Stimulated activated CD8-positive, alpha-beta memory T cell treated with anti-CD3 and anti-CD28 coated beads, Interleukin-2, amount 100 ng/mL, for 1 hour (primary cell): Measurements from ENCODE around the gene TNRC6C.

Experiments used
- DNase-seq, 2 donors: peaks; one replicate each; pipeline ENCODE4 v3.0.0-alpha.2; 2020; ENCODE audit warnings: low read depth in 2 of 2

TNRC6C gene, protein sequence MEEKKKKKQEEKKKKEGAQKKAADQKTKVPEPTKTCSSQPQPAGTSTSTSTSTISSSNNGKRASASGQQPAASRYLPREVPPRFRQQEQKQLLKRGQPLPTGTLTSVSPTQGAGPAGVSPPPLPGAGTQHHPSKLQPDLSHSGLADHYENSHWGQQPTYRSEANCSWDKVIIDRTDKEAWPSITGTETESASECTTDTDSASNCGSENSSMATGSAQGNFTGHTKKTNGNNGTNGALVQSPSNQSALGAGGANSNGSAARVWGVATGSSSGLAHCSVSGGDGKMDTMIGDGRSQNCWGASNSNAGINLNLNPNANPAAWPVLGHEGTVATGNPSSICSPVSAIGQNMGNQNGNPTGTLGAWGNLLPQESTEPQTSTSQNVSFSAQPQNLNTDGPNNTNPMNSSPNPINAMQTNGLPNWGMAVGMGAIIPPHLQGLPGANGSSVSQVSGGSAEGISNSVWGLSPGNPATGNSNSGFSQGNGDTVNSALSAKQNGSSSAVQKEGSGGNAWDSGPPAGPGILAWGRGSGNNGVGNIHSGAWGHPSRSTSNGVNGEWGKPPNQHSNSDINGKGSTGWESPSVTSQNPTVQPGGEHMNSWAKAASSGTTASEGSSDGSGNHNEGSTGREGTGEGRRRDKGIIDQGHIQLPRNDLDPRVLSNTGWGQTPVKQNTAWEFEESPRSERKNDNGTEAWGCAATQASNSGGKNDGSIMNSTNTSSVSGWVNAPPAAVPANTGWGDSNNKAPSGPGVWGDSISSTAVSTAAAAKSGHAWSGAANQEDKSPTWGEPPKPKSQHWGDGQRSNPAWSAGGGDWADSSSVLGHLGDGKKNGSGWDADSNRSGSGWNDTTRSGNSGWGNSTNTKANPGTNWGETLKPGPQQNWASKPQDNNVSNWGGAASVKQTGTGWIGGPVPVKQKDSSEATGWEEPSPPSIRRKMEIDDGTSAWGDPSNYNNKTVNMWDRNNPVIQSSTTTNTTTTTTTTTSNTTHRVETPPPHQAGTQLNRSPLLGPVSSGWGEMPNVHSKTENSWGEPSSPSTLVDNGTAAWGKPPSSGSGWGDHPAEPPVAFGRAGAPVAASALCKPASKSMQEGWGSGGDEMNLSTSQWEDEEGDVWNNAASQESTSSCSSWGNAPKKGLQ (N-terminal part only)

DNA sequence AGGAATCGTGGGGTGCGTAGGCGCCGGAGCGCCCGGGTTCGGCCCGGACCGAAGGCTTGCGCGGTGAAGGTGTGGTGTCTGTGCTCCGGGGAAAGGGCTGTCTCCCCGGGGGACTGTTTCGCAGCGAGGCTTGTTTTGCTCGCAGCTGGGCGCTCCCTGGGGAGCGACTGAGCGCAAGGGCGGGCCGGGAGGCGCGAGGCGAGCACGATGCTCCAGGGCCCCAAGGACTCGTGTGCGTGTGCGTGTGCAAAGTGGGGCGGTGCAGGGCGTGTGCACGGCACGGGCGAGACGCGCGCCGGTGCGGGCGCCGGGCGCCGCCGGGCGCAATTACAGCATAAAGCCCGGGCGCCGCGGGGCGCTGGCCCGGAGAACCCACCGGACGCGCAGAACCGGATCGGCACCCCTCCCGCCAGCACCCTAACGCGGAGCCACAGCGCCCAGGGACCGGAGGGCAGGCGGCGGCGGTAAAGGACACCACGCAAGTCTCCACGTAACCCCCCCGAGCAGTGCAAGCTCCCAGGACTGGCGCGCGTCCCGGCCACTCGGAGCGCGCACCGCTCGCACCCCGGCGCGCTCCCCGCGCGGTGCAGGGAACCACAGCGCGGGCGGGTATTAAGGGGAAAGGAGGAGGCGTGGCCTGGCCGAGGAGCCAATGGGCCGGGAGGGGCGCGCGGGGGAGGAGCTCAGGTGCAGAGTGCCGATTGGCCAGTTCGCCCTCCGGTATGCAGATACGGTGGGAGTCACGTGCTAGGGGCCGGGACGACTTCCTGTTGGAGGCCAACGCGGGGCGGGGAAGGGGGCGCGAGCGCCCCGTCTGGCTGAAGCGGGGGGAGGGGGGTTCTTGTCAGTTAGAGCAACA is at the start of gene TNRC6C:
TSS of gene TNRC6C (plus strand) at position 847 of the 859 bp plus-strand sequence. CDS start 45,504 bp downstream, outside the sequence.
- peak; percentile 99 to 100 for DNase-seq

DNA sequence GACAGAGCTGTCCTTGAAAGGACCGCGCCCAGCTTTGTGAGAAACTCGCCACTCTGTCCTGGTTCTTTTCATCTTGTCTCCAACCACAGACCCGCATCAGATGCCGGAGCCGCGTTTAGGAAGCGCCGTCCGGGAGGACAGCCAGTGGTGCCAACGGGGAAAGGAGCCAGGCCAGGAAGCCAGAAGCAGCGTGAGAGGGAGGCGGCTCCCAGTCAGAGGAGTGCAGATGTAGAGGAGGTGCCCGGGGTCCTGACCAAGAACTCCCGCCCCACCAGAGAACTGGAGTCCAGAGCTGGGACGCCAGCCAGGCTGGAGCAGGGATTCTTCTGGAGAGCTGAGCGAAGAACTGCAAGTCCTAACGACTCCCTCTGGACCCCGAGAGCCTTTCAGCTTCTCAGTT is 49.3 kb upstream of the TNRC6C start:
- no peak for DNase-seq

DNA sequence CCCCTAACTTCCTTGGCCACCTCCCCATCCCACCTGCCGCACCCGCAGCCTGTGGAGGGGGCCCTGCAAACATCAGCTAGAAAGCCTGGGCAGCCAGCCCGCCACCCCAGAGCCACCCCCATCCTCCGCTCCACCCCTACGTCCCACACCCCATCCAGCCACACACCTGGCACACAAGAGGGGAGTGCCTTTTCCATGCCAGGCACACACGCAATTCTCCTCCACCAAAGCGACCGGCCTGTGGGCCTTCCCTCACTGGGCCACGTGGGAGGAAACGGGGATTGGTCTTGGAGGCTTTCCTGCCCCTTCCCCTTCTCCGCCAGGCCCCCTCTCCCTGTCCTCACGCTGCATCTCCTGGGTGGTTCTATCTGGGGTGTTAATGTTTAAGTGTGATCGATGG is 48.7 kb upstream of the TNRC6C start:
- DNase-seq: no peak

DNA sequence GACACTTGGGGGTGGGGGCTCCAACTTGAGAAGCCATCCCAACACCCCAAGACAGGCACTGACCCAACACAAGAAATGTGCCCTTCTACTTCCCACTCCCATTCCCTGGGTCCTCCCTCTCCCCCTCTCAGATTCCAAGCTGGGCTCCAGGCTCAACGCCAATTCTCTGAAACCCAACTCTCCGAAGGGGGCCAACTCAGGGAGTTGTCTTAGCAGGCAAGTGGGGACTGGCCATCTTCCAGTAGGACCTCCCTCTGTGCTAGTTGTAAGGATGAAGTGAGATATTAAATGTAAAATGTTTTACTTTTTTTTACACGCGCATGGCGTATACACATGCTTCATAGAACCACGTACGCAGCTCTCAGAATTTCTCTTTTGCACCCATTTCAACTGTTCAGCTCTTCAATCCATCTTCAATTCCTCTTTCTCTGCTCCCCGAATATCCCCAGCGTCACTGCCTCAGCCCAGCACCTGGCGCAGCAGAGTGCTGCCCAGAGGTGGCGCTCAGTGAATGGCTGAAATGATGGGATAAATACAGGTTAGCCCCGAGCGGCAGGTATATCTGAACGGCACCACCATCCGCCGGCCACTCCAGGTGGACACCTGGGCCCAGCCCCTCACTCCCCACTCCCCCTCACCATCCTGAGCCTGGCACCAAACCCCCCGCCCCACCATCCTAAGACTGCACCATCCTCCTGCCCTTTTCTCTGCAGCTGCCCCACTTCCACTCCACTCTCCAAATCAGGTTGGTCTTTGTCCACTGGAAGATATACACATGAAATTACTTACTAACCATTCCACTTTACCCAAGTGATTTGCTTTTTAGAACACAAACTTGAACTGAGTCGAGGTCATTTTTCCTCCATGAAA is 43.9 kb upstream of the TNRC6C start:
- DNase-seq: no peak

GRCh38 chr17:77915594-77916021 is 42.9 kb upstream of the TNRC6C start:
- DNase-seq: no peak

DNA sequence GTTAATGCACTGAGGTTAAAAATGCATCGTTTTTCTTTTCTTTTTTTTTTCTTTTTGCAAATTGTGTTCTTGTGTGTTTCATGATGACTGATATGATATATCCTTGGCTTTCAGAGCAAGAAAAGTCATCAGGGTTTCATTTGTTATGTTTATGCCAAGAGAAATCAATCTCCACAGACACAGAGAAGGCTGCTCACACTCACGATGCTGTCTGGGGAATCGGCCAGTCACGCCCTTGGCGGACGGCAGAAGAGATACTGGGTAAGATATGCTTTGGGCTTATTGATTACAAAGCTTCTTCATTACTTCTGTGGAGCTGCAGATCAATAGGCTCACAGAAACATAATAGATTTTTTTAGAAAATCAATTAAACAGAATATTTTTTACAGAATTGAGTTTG is 42.2 kb upstream of the TNRC6C start:
- DNase-seq: no peak

DNA sequence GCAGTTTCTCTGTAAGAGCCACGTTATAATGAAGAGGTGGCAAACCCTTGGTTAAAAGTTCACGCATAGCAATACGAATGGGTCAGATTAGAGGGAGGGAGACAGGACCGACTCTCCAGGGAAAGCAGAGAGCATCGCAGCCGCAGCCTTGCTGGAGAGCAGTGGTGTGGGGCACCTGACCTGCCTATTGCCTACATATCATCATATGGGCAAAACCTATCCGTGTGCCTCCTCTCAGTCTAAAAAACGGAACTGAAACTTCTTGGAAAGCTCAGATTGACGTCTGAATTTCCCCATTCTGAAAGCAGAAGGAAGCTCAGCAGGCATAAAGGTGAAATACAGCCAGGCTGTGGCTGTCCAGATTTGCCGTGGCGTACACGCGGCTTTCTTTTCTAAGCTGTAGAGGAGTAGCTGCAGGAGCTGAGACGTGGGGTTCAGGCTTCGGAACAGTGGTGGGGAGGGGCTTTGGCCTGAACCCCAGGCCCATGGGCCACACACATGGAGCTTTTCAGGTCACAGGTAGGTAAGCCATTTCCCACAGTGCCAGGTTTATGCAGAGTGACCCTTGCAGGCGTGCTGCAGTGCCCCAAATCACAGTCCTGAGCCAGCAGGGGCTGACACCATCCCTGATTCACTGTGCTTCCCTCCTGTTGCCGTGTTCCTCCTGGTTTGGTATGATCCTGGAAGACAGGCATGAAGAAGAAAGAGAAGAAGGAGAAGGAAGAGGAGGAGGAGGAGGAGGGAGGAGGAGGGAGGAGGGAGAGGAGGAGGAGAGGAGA is 41.6 kb upstream of the TNRC6C start:
- DNase-seq: no peak

GRCh38 chr17:77919276-77919675 is 39.2 kb upstream of the TNRC6C start:
- DNase-seq: no peak

- no peak for DNase-seq
These were observed 35.4 kb upstream of the TNRC6C start for GRCh38 chr17:77923135-77923534.

- no peak for DNase-seq
These were observed 34.6 kb upstream of the TNRC6C start for GRCh38 chr17:77923776-77924513.

GRCh38 chr17:77924757-77925336 is 33.7 kb upstream of the TNRC6C start:
- no peak for DNase-seq

GRCh38 chr17:77925831-77926543 is 32.5 kb upstream of the TNRC6C start:
- DNase-seq: no peak

- DNase-seq: no peak
These were observed 31.5 kb upstream of the TNRC6C start for GRCh38 chr17:77926981-77927380.

DNA sequence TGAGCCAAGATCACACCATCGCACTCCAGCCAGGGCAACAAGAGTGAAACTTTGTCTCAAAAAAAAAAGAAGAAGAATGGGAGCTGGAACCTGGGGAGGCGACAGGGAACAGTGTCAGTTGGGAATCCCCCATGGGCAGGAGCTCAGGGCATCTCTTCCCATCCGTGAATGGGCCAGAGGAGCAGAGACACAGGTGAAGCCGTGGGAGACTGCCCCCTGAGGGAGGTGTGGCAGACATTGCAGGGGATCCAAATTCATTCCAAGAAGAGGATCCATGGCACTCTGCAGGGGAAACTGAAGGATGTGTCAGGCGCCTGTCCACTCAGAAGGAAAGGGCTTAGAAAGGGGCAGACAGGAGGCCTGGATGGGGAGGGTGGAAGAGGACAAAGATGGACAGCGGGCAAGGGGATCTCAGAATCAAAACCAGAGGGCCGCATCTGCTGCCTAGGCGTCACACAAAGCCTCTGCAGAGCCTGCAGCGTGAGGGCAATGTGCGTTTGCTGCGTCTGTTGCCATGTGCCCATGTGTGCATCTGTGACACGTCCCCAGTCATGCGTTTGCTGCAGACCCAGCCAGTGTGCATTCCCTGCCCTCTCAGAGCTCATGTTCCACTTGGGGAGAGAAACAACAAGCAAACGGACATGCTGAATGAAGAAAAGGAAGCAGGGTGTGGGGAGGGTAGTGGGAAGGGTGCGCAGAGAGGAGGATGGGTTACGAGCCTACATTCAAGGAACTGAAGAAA is 30.6 kb upstream of the TNRC6C start:
- no peak for DNase-seq

GRCh38 chr17:77928519-77929179 is 29.9 kb upstream of the TNRC6C start:
- no peak for DNase-seq

DNA sequence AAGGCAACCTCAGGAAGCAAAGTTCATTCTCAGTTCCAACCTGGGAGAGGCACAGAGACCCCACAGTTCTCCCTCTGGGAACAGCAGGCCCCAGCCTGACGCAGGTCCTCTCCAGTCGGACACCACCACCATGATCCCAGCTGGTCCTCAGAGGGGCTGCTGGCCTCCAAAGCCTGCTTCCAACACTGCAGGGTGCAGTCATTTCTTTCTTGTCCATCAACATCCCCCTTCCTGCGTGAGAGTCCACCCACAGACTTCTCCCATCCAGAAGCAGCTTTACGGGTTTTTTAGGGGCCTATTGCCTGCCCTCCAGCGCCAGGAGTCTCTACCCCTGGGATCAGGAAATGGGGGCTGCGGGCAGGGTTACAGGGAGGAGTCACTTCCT is 29.3 kb upstream of the TNRC6C start:
- no peak for DNase-seq
